GM18520 (cell line): ENCODE results near the gene ALDOC.

ENCODE experiments used
- ATAC-seq: cut with Tn5 transposase; IDR thresholded peaks from one replicate; pipeline ENCODE4 v1.9.1; 2021; ENCODE audit not compliant: unreplicated experiment

ALDOC gene

GRCh38 chr17:28553000-28553505 is 23.6 kb downstream of the ALDOC start:
- ATAC-seq = no peak

DNA sequence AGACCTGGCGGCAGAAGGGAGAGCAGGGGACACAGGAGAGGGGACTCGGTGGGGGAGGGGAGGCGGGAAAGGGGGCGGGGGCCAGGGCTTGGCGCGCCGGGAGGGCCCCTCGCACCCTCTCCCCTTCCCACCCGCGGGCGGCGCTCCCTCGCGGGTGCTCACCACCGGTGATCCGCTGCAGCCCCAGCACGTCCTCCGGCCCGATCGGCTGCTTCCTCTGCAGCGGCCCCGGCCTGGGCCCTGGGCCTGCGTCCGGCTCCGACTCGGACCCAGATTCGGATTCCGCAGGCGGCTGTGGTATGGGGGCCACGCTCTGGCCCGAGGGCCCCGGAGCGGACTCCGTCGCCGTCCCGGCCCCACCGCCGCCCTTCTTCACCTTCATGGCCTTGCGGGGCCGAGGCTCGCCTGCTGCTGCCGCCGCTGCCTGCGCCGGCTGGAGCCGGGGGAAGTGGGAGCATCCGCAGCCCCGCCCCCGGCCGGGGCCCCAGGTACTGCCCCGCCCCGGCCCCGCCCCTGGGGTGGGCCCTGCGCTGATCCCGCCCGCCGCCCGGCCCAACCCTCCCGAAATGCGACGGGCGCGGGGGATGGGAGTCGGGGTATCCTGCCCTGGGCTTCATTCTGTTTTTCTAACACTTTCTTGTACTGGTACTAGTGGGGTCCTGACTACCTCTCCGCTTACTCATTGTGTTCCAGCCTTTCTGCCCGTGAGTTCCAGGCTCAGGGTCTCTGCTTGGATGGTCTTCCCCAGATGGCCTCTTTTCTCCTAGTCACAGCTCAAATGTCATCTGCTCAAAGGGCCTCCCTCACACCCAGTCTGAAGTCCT is 24.3 kb downstream of the ALDOC start, which contains the start of gene UNC119:
Gene UNC119, minus strand, starts transcription at position 449 of the 824 bp plus-strand sequence. Its CDS starts 67 bp downstream, at position 382.
- ATAC-seq = peak; percentile 44

DNA sequence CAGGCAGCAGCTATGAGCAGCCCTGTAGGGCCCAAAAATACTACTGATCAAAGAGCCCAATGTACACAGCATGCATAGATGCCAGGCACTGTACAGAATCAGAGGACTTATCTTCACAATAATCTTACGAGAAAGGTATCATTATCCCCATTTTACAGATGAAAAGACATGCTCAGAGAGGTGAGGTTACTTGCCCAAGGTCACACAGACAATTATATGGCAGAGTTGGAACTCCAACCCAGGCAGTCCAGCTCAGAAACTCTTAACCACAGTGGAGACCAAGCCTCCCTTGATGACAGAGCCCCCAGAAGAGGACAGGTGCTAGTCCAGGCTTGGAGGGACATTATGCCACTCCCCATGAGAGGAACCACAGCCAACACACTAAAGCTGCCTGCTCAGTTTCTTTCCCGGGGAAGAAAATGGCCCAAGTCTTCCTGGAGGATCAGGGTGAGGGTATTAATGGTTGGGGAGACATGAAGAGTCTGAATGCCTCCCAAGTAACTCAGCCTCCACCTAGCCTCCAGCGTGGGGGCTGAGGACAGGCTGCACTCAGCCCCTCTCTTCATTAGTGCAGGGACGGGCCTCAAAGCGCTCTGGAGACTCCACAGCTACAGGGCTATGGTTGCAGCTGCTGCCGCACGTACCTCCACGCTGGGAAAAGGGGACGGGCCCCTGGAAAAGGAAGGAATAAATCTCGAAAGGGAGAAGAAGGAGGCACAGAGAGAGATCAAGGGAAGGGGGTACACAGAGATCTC is 25.1 kb downstream of the ALDOC start:
- no peak for ATAC-seq

- ATAC-seq = no peak
Observed at GRCh38 chr17:28550858-28551257, 25.8 kb downstream of the ALDOC start.

GRCh38 chr17:28549236-28550132 is 27.2 kb downstream of the ALDOC start:
- no peak for ATAC-seq

DNA sequence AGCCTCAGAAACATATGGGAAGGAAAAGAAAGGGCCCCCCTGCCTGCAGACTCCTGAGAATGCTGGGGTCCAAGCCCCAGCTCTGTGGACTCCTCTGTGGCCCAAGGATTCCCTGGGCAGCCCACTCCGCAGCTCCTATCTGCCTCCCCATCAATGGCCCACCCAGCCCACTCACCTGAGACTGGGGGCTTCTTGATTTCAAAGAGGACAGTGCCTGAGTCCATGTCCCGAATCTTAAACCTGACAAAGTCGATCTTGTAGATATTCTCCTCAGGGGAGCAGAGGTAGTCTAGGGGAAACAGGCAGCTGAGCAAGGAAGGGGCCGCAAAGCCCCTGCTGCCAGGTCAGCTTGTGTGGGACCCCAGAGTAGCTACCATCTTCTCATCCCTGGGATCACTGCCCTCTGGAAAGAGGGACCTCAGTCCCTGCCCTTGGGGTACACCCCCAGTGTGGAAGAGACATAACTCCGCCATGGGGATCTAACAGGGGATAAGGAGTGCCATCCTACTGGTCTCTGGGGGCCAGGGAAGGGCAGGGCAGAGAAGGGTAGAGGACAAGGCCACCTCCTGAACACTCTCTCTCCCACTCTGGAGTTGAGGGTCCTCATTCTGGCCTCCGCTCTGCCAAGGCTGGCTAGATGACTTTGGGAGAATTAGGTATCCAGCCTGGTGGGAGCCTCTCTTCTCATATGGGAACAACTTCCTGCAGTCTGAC is 28.1 kb downstream of the ALDOC start:
- ATAC-seq = no peak

DNA sequence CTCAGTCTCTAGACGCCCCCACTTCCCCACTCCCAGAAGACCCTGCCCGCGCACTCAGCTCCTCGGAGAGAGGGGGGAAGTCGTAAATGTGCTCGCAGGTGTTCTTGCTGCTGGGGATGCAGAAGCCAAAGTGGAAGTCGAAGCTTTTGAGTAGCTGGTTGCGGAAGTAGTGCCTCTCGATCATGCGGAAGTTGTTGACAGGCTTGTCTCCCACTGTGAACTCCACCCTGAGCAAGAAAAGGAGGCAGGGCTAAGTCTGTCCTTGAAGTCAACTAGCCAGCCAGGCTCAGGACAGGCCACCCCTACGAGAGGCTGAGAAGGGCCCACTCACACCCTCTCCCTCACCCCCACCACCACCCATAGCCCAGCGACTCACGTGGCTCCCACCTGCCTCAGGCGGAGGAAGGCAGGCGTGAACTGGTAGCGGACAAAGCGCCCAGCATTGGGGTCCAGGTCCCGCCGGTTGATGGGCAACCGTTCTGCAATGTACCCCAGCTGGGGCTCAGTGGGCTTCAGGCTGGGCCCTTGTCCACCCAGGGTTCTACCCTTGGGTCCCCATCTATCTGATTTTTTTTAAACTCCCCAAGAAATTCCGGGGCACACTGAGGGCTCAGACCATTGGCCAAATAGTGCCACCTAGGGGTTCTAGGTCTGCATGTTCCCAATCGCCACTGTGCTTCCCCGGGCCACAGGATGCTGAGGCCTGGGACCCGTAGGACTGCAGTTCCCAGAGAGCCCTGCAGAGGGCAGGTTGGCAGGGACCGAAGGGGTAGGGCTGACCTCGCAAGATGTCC is 28.9 kb downstream of the ALDOC start:
- peak; percentile 34 for ATAC-seq

GRCh38 chr17:28547096-28547622 is 29.5 kb downstream of the ALDOC start:
- no peak for ATAC-seq

DNA sequence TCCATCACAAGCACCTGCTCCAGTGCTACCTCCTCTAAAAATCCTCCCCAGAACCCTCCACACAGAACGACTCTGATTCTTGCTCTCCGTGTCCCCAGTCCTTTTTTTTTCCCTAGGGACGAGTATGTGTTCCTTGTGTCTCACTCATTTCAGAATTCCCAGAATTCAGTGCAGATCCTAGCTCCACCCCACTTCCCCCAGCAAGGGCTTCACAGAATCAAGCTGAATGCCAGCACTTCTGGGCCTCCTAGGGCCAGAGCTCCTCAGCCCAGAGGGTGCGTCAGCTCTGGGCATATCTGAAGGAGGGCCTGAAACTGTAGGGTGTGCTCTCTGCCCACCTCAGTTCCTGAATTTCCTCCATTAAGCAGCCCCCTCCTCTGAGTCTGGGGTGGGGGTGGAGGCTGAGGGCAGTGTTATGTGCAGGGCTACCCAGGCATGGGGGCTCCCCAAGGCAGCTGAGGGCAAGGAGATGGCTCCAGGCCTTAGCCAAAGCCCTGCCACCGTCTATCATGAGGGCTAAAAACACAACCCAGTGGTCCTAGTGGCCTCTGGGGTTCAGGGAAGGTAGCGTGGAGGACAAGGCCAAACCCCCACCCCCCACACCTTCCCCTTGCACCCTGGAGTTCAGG is 30.8 kb downstream of the ALDOC start:
- no peak for ATAC-seq

- ATAC-seq = no peak
Observed at GRCh38 chr17:28545141-28545503, 31.6 kb downstream of the ALDOC start.

DNA sequence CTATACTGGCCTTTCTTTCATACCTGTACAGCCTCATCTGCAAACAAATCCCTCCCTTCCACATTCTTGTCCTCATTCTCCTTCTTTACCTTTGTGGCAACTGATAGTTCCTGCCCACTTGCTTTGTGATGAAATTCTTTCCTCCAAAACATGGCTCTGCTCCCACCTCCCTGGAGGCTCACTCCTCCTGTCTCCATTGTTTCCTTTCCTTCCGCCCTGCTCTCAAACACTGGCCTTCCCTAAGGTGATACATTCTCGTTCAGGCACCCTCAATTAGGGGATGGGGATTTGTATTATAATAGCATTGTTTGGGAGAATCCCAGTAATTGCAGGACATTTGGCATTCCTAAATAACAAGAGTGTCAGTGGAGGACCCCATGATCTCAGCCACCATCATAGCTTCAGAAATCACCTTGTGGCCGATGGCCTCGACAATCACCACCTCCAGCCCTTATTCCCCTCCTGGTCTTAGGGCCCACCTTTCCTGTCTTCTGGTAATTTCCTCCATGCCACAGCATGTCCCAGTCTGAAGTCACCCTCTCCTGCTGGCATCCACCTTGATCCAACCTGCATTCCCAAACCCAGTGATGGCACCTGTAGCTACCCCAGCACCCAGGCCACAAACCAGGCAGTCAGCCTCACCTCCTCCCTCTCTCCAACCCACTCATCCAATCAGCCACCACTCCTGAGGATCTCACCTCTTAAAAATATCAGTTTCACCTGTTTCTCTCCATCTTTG is 32.1 kb downstream of the ALDOC start:
- ATAC-seq = no peak

GRCh38 chr17:28541439-28541838 is 35.3 kb downstream of the ALDOC start:
- ATAC-seq = no peak

DNA sequence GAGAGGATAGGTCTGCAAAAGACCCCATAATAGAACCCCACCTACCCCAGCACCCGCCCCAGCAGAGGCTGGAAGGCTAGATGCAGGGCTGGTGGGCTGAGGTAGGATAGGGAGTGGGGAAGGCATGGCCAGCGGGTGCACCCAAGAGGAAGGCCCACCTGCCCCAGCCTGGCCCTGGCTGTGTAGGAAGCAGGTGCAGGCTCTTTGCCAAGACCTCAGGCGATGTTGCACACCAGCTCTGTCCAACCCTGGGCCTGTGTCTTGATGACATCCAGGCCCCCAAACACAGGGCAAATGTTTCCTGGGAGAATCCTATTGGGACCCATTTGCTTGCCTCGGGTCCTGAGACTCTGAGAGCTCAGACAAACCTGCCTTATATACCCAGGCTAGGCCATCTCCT is 36.5 kb downstream of the ALDOC start:
- ATAC-seq = no peak

- no peak for ATAC-seq
Observed at GRCh38 chr17:28538296-28538895, 38.3 kb downstream of the ALDOC start.

GRCh38 chr17:28537219-28537610 is 39.5 kb downstream of the ALDOC start:
- ATAC-seq = no peak

GRCh38 chr17:28536532-28537218 is 40.0 kb downstream of the ALDOC start:
- ATAC-seq = no peak

DNA sequence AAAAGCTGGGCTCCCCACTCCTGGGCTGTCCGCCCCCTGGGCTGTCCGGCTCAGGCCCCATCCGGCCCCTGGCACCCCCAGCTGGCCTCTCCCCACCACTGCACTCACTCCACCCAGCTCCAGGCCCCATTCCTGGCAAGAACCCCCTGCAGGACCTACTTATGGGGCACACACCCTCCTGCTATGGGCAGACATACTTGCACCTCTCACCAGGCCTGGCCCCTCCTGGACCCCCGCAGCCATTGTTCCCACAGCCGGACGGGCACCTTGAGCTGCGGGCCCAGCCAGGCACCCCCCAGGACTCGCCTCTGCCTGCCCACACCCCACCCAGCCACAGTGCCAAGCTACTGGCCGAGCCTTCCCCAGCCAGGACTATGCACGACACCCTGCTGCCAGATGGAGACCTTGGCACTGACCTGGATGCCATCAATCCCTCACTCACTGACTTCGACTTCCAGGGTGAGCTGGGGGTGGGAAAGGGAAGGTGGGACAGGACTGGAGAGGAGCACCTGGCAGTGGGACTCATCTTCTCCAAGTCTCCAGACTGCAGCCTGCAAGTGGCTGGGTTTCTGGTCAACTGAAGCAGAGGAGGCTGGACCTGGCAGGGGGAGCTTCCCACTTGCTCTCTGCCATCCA is 41.8 kb downstream of the ALDOC start:
- ATAC-seq = no peak
